WTC11 (cell line): ENCODE measurements around the gene RTL1. TPM values are rescaled to one million over a fixed set of nuclear protein-coding genes. Genes with fewer than 3 reads are reported as not detected.

Experiments
- ATAC-seq: fragments of 200-7000 bp; cut with Tn5 transposase; 2 replicates; pipeline ENCODE4 v1.10.0; 2021; ENCODE audit warnings: mild to moderate bottlenecking, moderate library complexity
- CTCF ChIA-PET: fragments of 300-600 bp; sonication (Branson Sonifier 250); formaldehyde crosslinking; loops from one replicate; lab custom pipeline; 2021; ENCODE audit warnings: antibody characterized with exemption; lab: Charles Lee
- POLR2A ChIA-PET: fragments of 350-600 bp; sonication (Branson Sonifier 250); formaldehyde crosslinking; loops from one replicate; lab custom pipeline; 2021; ENCODE audit warnings: antibody characterized with exemption; lab: Charles Lee
- DNase-seq: peaks from one replicate; pipeline ENCODE4 v3.0.0; 2021; ENCODE audit warnings: low spot score
- H3K27ac Mint-ChIP-seq: 2 replicates; pipeline ENCODE4 v1.8.0; 2021; ENCODE audit warnings: mixed read lengths
- H3K27me3 Mint-ChIP-seq: 2 replicates; pipeline ENCODE4 v1.8.0; 2021; ENCODE audit warnings: low read depth, mild to moderate bottlenecking, moderate library complexity, mixed read lengths
- H3K36me3 Mint-ChIP-seq: 2 replicates; pipeline ENCODE4 v1.8.0; 2021; ENCODE audit warnings: mixed read lengths
- H3K4me1 Mint-ChIP-seq: 2 replicates; pipeline ENCODE4 v1.8.0; 2022; ENCODE audit warnings: mixed read lengths
- H3K4me3 Mint-ChIP-seq: 2 replicates; pipeline ENCODE4 v1.8.0; 2021; ENCODE audit warnings: mild to moderate bottlenecking, moderate library complexity, mixed read lengths
- H3K9me3 Mint-ChIP-seq: 2 replicates; pipeline ENCODE4 v1.8.0; 2021; ENCODE audit warnings: mixed read lengths
- CREM ChIP-seq: sonication (generic); formaldehyde crosslinking; IDR thresholded peaks from 2 replicates; pipeline ENCODE4 v1.8.1; 2022; ENCODE audit warnings: mild to moderate bottlenecking, missing genetic modification reagents, moderate library complexity
- ESRRA ChIP-seq: sonication (generic); formaldehyde crosslinking; IDR thresholded peaks from 2 replicates; pipeline ENCODE4 v1.8.1; 2022; ENCODE audit warnings: mild to moderate bottlenecking, missing genetic modification reagents, borderline replicate concordance
- ETV6 ChIP-seq: sonication (generic); formaldehyde crosslinking; IDR thresholded peaks from 2 replicates; pipeline ENCODE4 v1.8.1; 2022; ENCODE audit warnings: mild to moderate bottlenecking, missing genetic modification reagents
- GRHL2 ChIP-seq: fragments of 250-450 bp; sonication (Bioruptor Pico); IDR thresholded peaks from 2 replicates; pipeline ENCODE4 v1.8.0; 2022; ENCODE audit warnings: mild to moderate bottlenecking, moderate library complexity; ENCODE audit not compliant: insufficient replicate concordance, severe bottlenecking
- SMAD3 ChIP-seq: sonication (generic); formaldehyde crosslinking; IDR thresholded peaks from 2 replicates; pipeline ENCODE4 v1.8.0; 2022; ENCODE audit warnings: missing genetic modification reagents, mild to moderate bottlenecking, borderline replicate concordance
- TEAD4 ChIP-seq: sonication (generic); formaldehyde crosslinking; IDR thresholded peaks from 2 replicates; pipeline ENCODE4 v1.8.0; 2022; ENCODE audit warnings: mild to moderate bottlenecking, missing genetic modification reagents
- ZNF671 ChIP-seq: fragments of 250-450 bp; sonication (Bioruptor Pico); IDR thresholded peaks from 2 replicates; pipeline ENCODE4 v1.8.0; 2021; ENCODE audit warnings: mild to moderate bottlenecking
- total RNA-seq: library from RNA; stranded (reverse); gene quantifications from 3 replicates; pipeline ENCODE4 v1.2.3, GENCODE V29; 2021
- TF ChIP-seq, protein P1 (sequence below): fragments of 250-450 bp; sonication (Bioruptor Pico); conservative IDR thresholded peaks from 2 replicates; pipeline ENCODE4 v1.9.0; 2021; ENCODE audit warnings: mild to moderate bottlenecking
- TF ChIP-seq, protein P2 (sequence below): sonication (generic); formaldehyde crosslinking; IDR thresholded peaks from 2 replicates; pipeline ENCODE4 v1.8.0; 2023; ENCODE audit warnings: mild to moderate bottlenecking, missing genetic modification reagents
- TF ChIP-seq, protein P3 (sequence below): fragments of 200-600 bp; IDR thresholded peaks from 2 replicates; pipeline ENCODE4 v1.8.0; 2022; ENCODE audit warnings: antibody characterized with exemption
- TF ChIP-seq, protein P4 (sequence below): sonication (generic); formaldehyde crosslinking; IDR thresholded peaks from 2 replicates; pipeline ENCODE4 v1.8.1; 2023; ENCODE audit warnings: mild to moderate bottlenecking, missing genetic modification reagents
- TF ChIP-seq, protein P5 (sequence below): sonication (generic); formaldehyde crosslinking; IDR thresholded peaks from 2 replicates; pipeline ENCODE4 v1.8.1; 2023; ENCODE audit warnings: mild to moderate bottlenecking, missing genetic modification reagents
- TF ChIP-seq, protein P6 (sequence below): sonication (generic); formaldehyde crosslinking; conservative IDR thresholded peaks from 2 replicates; pipeline ENCODE4 v1.8.1; 2023; ENCODE audit warnings: mild to moderate bottlenecking, low read depth, missing genetic modification reagents, moderate library complexity

Gene RTL1
- total RNA-seq, 1 experiment from 2014 or later: 0.07 TPM

DNA sequence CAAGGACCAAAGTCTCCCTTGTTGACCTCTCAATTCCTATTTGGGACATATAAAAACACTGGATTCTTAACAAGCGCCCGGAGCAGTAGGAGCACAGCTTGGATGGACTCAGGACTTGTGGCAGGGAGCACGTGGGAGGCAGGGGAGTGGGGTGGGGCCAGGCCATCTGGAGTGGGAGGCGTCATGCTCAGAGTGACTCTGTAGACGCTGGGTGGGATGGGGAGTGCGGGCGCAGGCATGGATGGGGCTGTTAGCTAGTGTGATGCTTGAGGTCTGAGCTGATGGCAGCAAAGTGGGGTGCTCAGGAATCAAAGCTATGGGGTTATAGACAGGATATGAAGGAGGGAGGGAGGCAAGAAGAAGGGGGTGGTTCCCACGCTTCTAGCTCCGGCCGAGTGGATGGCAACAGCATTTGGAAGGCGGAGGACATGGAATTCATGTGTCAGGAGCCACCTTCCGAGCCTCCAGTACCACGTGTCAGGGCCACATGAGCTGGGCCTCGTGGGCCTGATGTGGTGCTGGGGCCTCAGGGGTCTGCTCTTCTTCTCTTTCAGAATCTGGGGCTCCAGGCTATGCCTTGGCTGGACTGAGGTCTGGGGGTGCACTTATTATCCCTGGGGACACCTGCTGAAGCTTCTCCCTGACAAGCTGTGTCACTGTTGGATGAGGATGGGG, 51.4 kb downstream of the RTL1 start:
- ATAC-seq (no peak), DNase-seq (no peak)
- Mint-ChIP-seq H3K9me3 (no peaks in the 10 kb centered on the region), H3K27ac (no peak overlapping the region), H3K27me3 (no peaks in the 10 kb centered on the region), H3K4me1 (peaks cover 14% of the 10 kb centered on the region), H3K4me3 (no peak overlapping the region), H3K36me3 (peaks cover 6% of the 10 kb centered on the region)
- CTCF ChIA-PET: interaction anchor here (1.0 kb wide), 1 partner anchor 49 kb away, joined by 3 read pairs; no protein-coding TSS in a partner anchor
- POLR2A ChIA-PET: no interaction called here
- TF ChIP-seq GRHL2 (CRISPR knock-in tag) (no peak), CREM (CRISPR knock-in tag) (no peak)
- TF ChIP-seq, protein P1, sequence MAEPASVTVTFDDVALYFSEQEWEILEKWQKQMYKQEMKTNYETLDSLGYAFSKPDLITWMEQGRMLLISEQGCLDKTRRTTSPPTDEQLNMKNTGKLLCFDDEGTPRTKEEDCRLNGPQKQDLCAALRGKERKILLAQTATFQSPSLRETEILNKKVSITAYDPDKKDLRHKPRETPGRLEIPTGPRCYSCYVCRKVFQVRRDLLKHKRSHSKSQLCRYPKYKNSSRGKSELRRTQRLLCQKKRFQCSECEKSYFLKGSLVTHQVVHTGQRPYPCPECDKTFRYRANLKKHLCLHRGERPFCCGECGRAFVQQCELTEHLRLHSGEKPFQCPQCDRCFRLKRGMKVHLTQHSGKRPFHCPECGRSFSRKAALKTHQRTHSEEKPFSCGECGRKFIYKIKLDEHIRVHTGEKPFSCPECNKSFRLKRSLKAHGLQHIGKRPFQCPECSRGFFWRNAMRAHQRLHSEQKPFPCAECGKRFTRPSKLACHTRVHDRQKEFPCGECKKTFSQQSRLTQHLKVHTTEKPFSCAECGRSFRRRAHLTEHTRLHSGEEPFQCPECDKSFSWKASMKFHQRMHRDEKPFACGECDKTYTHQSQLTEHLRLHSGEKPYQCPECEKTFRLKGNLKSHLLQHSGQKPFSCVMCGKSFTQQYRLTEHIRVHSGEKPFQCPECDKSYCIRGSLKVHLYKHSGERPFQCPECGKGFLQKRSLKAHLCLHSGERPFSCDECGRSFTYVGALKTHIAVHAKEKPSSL: no peak

DNA sequence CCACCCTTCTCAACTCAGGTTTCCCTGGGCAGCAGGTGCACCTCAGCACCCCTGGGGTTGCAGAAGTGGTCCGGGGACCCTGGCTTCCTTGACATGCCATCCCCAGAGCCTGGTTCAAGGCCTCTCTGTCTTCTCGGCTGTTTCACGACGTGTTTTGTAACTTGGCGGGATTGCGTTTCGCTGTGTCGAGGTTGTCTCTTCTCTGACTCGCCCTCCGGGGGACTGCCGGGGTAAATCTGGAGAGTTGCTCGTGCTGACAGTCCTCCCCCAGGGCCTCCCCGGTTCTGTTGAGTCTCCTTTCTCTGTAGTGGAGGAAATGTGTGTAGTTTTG, 52.0 kb downstream of the RTL1 start:
- ChIA-PET CTCF (interaction anchor here (0.7 to 1.2 kb wide), 8 partner anchors 9 to 193 kb away, joined by 3 to 12 read pairs (median 4); no protein-coding TSS in a partner anchor), POLR2A (no interaction called here)
- ATAC-seq (no peak), DNase-seq (no peak)
- Mint-ChIP-seq H3K36me3 (peaks cover 6% of the 10 kb centered on the region), H3K27ac (no peak overlapping the region), H3K4me1 (peaks cover 12% of the 10 kb centered on the region), H3K27me3 (no peaks in the 10 kb centered on the region), H3K9me3 (no peaks in the 10 kb centered on the region), H3K4me3 (no peak overlapping the region)
- TF ChIP-seq ZNF671 (no peak), TEAD4 (CRISPR knock-in tag) (no peak), ETV6 (CRISPR knock-in tag) (no peak), ESRRA (CRISPR knock-in tag) (no peak)
- TF ChIP-seq, protein P2, sequence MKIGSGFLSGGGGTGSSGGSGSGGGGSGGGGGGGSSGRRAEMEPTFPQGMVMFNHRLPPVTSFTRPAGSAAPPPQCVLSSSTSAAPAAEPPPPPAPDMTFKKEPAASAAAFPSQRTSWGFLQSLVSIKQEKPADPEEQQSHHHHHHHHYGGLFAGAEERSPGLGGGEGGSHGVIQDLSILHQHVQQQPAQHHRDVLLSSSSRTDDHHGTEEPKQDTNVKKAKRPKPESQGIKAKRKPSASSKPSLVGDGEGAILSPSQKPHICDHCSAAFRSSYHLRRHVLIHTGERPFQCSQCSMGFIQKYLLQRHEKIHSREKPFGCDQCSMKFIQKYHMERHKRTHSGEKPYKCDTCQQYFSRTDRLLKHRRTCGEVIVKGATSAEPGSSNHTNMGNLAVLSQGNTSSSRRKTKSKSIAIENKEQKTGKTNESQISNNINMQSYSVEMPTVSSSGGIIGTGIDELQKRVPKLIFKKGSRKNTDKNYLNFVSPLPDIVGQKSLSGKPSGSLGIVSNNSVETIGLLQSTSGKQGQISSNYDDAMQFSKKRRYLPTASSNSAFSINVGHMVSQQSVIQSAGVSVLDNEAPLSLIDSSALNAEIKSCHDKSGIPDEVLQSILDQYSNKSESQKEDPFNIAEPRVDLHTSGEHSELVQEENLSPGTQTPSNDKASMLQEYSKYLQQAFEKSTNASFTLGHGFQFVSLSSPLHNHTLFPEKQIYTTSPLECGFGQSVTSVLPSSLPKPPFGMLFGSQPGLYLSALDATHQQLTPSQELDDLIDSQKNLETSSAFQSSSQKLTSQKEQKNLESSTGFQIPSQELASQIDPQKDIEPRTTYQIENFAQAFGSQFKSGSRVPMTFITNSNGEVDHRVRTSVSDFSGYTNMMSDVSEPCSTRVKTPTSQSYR: no peak
- TF ChIP-seq, protein P3, sequence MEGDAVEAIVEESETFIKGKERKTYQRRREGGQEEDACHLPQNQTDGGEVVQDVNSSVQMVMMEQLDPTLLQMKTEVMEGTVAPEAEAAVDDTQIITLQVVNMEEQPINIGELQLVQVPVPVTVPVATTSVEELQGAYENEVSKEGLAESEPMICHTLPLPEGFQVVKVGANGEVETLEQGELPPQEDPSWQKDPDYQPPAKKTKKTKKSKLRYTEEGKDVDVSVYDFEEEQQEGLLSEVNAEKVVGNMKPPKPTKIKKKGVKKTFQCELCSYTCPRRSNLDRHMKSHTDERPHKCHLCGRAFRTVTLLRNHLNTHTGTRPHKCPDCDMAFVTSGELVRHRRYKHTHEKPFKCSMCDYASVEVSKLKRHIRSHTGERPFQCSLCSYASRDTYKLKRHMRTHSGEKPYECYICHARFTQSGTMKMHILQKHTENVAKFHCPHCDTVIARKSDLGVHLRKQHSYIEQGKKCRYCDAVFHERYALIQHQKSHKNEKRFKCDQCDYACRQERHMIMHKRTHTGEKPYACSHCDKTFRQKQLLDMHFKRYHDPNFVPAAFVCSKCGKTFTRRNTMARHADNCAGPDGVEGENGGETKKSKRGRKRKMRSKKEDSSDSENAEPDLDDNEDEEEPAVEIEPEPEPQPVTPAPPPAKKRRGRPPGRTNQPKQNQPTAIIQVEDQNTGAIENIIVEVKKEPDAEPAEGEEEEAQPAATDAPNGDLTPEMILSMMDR: no peak
- TF ChIP-seq, protein P4, sequence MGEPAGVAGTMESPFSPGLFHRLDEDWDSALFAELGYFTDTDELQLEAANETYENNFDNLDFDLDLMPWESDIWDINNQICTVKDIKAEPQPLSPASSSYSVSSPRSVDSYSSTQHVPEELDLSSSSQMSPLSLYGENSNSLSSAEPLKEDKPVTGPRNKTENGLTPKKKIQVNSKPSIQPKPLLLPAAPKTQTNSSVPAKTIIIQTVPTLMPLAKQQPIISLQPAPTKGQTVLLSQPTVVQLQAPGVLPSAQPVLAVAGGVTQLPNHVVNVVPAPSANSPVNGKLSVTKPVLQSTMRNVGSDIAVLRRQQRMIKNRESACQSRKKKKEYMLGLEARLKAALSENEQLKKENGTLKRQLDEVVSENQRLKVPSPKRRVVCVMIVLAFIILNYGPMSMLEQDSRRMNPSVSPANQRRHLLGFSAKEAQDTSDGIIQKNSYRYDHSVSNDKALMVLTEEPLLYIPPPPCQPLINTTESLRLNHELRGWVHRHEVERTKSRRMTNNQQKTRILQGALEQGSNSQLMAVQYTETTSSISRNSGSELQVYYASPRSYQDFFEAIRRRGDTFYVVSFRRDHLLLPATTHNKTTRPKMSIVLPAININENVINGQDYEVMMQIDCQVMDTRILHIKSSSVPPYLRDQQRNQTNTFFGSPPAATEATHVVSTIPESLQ (CRISPR knock-in tag): no peak

DNA sequence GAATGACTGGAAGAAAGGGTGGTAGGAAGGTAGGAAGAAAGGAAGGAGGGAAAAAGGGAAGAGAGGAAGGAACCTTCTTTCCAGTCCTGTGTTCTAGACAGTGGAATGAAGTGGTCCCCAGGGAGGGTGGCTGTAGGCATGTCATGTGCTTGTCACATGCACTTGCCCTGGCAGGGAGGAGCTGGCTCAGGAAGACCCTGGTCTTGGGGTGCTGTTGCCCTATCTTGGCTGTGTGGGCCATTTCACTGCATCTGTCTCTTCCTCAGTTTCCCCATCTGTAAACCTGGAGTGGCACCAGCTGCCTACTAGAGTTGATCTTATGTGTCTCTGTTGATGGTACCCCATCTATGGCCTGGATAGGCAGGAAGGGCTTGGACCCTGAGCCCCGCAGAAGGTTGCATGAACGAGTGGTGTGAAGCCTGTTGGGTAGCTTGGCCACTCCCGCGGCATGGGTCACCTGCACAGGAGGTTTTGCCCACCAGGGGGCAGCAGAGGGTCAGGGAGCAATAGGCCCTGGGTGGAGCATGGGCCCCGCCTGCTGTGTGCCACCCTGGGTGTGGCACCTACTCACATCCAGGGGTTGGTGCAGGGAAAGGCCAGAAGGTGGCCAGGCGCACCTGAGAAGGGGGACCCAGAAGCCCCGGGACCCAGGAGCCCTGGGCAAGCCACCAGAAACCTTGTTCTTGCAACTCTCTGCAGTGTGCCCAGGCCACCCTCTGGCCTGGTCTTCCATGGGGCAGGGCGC, 52.5 kb downstream of the RTL1 start:
- peak; percentile 86 for DNase-seq
- Mint-ChIP-seq H3K36me3 (peaks cover 6% of the 10 kb centered on the region), H3K27ac (no peak overlapping the region), H3K4me1 (peaks cover 7% of the 10 kb centered on the region), H3K9me3 (no peaks in the 10 kb centered on the region), H3K27me3 (no peaks in the 10 kb centered on the region), H3K4me3 (no peak overlapping the region)
- ATAC-seq: peak; percentile 93
- CTCF ChIA-PET: interaction anchor here (0.6 to 1.2 kb wide), 18 partner anchors 9 to 332 kb away, joined by 3 to 12 read pairs (median 3); no protein-coding TSS in a partner anchor
- POLR2A ChIA-PET: no interaction called here
- TF ChIP-seq, protein P5, sequence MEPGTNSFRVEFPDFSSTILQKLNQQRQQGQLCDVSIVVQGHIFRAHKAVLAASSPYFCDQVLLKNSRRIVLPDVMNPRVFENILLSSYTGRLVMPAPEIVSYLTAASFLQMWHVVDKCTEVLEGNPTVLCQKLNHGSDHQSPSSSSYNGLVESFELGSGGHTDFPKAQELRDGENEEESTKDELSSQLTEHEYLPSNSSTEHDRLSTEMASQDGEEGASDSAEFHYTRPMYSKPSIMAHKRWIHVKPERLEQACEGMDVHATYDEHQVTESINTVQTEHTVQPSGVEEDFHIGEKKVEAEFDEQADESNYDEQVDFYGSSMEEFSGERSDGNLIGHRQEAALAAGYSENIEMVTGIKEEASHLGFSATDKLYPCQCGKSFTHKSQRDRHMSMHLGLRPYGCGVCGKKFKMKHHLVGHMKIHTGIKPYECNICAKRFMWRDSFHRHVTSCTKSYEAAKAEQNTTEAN (CRISPR knock-in tag): no peak
- TF ChIP-seq, protein P6, sequence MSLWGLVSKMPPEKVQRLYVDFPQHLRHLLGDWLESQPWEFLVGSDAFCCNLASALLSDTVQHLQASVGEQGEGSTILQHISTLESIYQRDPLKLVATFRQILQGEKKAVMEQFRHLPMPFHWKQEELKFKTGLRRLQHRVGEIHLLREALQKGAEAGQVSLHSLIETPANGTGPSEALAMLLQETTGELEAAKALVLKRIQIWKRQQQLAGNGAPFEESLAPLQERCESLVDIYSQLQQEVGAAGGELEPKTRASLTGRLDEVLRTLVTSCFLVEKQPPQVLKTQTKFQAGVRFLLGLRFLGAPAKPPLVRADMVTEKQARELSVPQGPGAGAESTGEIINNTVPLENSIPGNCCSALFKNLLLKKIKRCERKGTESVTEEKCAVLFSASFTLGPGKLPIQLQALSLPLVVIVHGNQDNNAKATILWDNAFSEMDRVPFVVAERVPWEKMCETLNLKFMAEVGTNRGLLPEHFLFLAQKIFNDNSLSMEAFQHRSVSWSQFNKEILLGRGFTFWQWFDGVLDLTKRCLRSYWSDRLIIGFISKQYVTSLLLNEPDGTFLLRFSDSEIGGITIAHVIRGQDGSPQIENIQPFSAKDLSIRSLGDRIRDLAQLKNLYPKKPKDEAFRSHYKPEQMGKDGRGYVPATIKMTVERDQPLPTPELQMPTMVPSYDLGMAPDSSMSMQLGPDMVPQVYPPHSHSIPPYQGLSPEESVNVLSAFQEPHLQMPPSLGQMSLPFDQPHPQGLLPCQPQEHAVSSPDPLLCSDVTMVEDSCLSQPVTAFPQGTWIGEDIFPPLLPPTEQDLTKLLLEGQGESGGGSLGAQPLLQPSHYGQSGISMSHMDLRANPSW (CRISPR knock-in tag): no peak
- no peak for TF ChIP-seq SMAD3 (CRISPR knock-in tag)
